HEK293T (cell line): Measurements from ENCODE around the gene ABCB7.
"Not testable (repeated sequence)": the region's sequence is repeated elsewhere in the genome, so short reads cannot be mapped to it uniquely, and the experiment has no call there.

Experiments used
- CTCF ChIA-PET: fragments of 350-600 bp; formaldehyde crosslinking; extraction: SDS; loops from one replicate; lab custom pipeline; 2021; ENCODE audit warnings: antibody characterized with exemption, inconsistent platforms; lab: Yijun Ruan, JAX
- POLR2A ChIA-PET: fragments of 350-600 bp; formaldehyde crosslinking; extraction: SDS; loops from one replicate; lab custom pipeline; 2020; ENCODE audit warnings: antibody characterized with exemption, inconsistent platforms; lab: Yijun Ruan, JAX
- DNase-seq: peaks from one replicate; pipeline ENCODE4 v3.0.0; 2012; ENCODE audit warnings: mixed read lengths; ENCODE audit errors: extremely low spot score
- ARNT ChIP-seq: fragments of 450-650 bp; IDR thresholded peaks from 2 replicates; pipeline ENCODE4 v1.6.1; 2017; ENCODE audit warnings: mild to moderate bottlenecking
- BHLHE40 ChIP-seq: fragments of 450-650 bp; IDR thresholded peaks from 2 replicates; pipeline ENCODE4 v1.6.1; 2016; ENCODE audit warnings: mild to moderate bottlenecking, moderate library complexity, borderline replicate concordance
- CTBP1 ChIP-seq: fragments of 450-650 bp; IDR thresholded peaks from 2 replicates; pipeline ENCODE4 v1.6.1; 2016; ENCODE audit warnings: borderline replicate concordance
- ELF4 ChIP-seq: fragments of 450-650 bp; IDR thresholded peaks from 2 replicates; pipeline ENCODE4 v1.6.1; 2017; ENCODE audit warnings: antibody characterized with exemption
- FOXA1 ChIP-seq: fragments of 450-650 bp; IDR thresholded peaks from 2 replicates; pipeline ENCODE4 v1.6.1; 2016; ENCODE audit warnings: mild to moderate bottlenecking
- FOXK2 ChIP-seq: fragments of 450-650 bp; IDR thresholded peaks from 2 replicates; pipeline ENCODE4 v1.6.1; 2016; ENCODE audit warnings: mild to moderate bottlenecking
- FOXM1 ChIP-seq: fragments of 450-650 bp; IDR thresholded peaks from 2 replicates; pipeline ENCODE4 v1.6.1; 2017; ENCODE audit warnings: mild to moderate bottlenecking, borderline replicate concordance
- HDGF ChIP-seq: fragments of 450-650 bp; IDR thresholded peaks from 2 replicates; pipeline ENCODE4 v1.6.1; 2017; ENCODE audit warnings: antibody characterized with exemption, borderline replicate concordance
- L3MBTL2 ChIP-seq: fragments of 450-650 bp; conservative IDR thresholded peaks from 2 replicates; pipeline ENCODE4 v1.6.1; 2016; ENCODE audit warnings: mild to moderate bottlenecking
- LEF1 ChIP-seq: fragments of 450-650 bp; IDR thresholded peaks from 2 replicates; pipeline ENCODE4 v1.6.1; 2017; ENCODE audit warnings: mild to moderate bottlenecking, borderline replicate concordance
- NFRKB ChIP-seq: fragments of 450-650 bp; IDR thresholded peaks from 2 replicates; pipeline ENCODE4 v1.6.1; 2016; ENCODE audit warnings: mild to moderate bottlenecking, moderate library complexity
- PKNOX1 ChIP-seq: fragments of 450-650 bp; IDR thresholded peaks from 2 replicates; pipeline ENCODE4 v1.6.1; 2016
- SP1 ChIP-seq: fragments of 450-650 bp; IDR thresholded peaks from 2 replicates; pipeline ENCODE4 v1.6.1; 2017
- SUZ12 ChIP-seq: fragments of 450-650 bp; IDR thresholded peaks from 2 replicates; pipeline ENCODE4 v1.6.1; 2016; ENCODE audit warnings: mild to moderate bottlenecking
- TARDBP ChIP-seq: fragments of 450-650 bp; IDR thresholded peaks from 2 replicates; pipeline ENCODE4 v1.6.1; 2016
- ZNF384 ChIP-seq: fragments of 450-650 bp; IDR thresholded peaks from 2 replicates; pipeline ENCODE4 v1.6.1; 2016

The ABCB7 gene

GRCh38 chrX:75076429-75076828 lies 79.7 kb downstream of the ABCB7 start:
- ChIA-PET POLR2A (no interaction called here), CTCF (no interaction called here)
- no peak for TF ChIP-seq ZNF384
- no peak for TF ChIP-seq FOXM1
- TF ChIP-seq LEF1, result no peak
- TF ChIP-seq SP1, result no peak
- TF ChIP-seq FOXA1, result no peak
- no peak for TF ChIP-seq SUZ12
- TF ChIP-seq ELF4, result no peak
- TF ChIP-seq NFRKB, result no peak
- TF ChIP-seq TARDBP, result no peak
- no peak for TF ChIP-seq ARNT
- no peak for TF ChIP-seq CTBP1
- TF ChIP-seq HDGF, result no peak
- no peak for TF ChIP-seq BHLHE40
- no peak for TF ChIP-seq PKNOX1
- no peak for TF ChIP-seq FOXK2
- no peak for TF ChIP-seq L3MBTL2
- DNase-seq, result no peak

DNA sequence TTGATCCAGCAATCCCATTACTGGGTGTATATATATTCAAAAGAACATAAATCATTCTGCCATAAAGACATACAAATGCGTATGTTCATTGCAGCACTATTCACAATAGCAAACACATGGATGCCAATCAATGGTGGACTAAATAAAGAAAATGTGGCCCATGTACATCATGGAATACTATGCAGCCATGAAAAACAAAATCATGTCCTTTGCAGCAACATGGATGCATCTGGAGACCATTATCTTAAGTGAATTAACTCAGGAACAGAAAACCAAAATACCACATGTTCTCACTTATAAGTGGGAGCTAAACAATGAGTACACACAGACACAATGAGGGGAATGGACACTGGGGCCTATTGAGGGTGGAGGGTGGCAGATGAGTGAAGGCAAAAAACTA lies 81.6 kb downstream of the ABCB7 start:
- TF ChIP-seq SP1 (no peak), BHLHE40 (no peak), SUZ12 (no peak), L3MBTL2 (no peak), FOXK2 (no peak), CTBP1 (no peak), ELF4 (no peak), ARNT (no peak), FOXM1 (no peak)
- ChIA-PET POLR2A (no interaction called here), CTCF (no interaction called here)
- DNase-seq, result no peak

- DNase-seq, result no peak
- no peak for TF ChIP-seq CTBP1
- TF ChIP-seq LEF1, result no peak
- no peak for TF ChIP-seq SP1
- no peak for TF ChIP-seq FOXA1
- TF ChIP-seq L3MBTL2, result no peak
- TF ChIP-seq PKNOX1, result no peak
- no peak for TF ChIP-seq SUZ12
- no peak for TF ChIP-seq ARNT
- TF ChIP-seq NFRKB, result no peak
- TF ChIP-seq BHLHE40, result no peak
- no peak for TF ChIP-seq TARDBP
- TF ChIP-seq ZNF384, result no peak
- no peak for TF ChIP-seq FOXM1
- no peak for TF ChIP-seq FOXK2
- TF ChIP-seq HDGF, result no peak
- no peak for TF ChIP-seq ELF4
- ChIA-PET CTCF (no interaction called here), POLR2A (no interaction called here)
These were observed 84.7 kb downstream of the ABCB7 start for GRCh38 chrX:75071334-75071733.

- no peak for TF ChIP-seq BHLHE40
- no peak for TF ChIP-seq NFRKB
- no peak for TF ChIP-seq ARNT
- TF ChIP-seq LEF1, result no peak
- no peak for TF ChIP-seq ZNF384
- no peak for TF ChIP-seq FOXM1
- no peak for TF ChIP-seq SP1
- TF ChIP-seq FOXK2, result no peak
- TF ChIP-seq ELF4, result no peak
- no peak for TF ChIP-seq PKNOX1
- no peak for TF ChIP-seq L3MBTL2
- no peak for TF ChIP-seq CTBP1
- TF ChIP-seq HDGF, result no peak
- no peak for DNase-seq
- ChIA-PET POLR2A (no interaction called here), CTCF (no interaction called here)
These were observed 88.2 kb downstream of the ABCB7 start for GRCh38 chrX:75067931-75068330.

DNA sequence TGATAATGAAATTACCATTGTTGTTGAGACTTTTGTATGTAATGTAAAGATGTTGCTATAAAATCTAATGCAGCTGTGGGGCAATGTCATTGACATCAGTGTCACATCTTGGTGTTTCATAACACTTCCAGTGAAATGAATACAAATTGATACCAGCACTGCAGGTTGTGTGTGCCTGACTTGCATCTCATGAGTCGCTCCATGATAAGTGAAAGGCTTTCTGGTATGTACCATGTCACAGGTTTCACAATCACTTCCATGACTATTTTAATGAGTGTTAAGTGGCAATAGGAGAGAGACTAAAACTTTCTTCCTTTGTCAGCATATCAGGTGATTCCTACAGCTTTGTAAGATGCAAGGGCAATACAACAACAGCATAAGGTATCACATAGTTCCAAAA lies 94.4 kb downstream of the ABCB7 start:
- CTCF ChIA-PET, result no interaction called here
- POLR2A ChIA-PET, result no interaction called here
- TF ChIP-seq ARNT (no peak), LEF1 (no peak), FOXK2 (no peak), SP1 (no peak), SUZ12 (no peak)
- DNase-seq, result no peak

- ChIA-PET POLR2A (no interaction called here), CTCF (no interaction called here)
- DNase-seq, result no peak
- TF ChIP-seq SUZ12, result no peak
These were observed 105.0 kb downstream of the ABCB7 start for GRCh38 chrX:75051047-75051446.

- POLR2A ChIA-PET, result no interaction called here
- DNase-seq, result no peak
- CTCF ChIA-PET, result no interaction called here
- no peak for TF ChIP-seq HDGF
- no peak for TF ChIP-seq BHLHE40
- TF ChIP-seq FOXM1, result no peak
- no peak for TF ChIP-seq NFRKB
- no peak for TF ChIP-seq FOXA1
- TF ChIP-seq L3MBTL2, result no peak
- TF ChIP-seq ELF4, result no peak
- TF ChIP-seq FOXK2, result no peak
- TF ChIP-seq TARDBP, result no peak
- no peak for TF ChIP-seq PKNOX1
- TF ChIP-seq CTBP1, result no peak
- no peak for TF ChIP-seq ARNT
- TF ChIP-seq SUZ12, result no peak
- no peak for TF ChIP-seq LEF1
- TF ChIP-seq ZNF384, result no peak
- TF ChIP-seq SP1, result no peak
These were observed 110.7 kb downstream of the ABCB7 start for GRCh38 chrX:75045369-75045768.

DNA sequence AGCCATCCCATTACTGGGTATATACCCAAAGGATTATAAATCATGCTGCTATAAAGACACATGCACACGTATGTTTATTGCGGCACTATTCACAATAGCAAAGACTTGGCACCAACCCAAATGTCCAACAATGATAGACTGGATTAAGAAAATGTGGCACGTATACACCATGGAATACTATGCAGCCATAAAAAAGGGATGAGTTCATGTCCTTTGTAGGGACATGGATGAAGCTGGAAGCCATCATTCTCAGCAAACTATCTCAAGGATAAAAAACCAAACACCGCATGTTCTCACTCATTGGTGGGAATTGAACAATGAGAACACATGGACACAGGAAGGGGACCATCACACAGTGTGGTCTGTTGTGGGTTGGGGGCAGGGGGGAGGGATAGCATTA lies 111.9 kb downstream of the ABCB7 start:
- CTCF ChIA-PET, DNase-seq, POLR2A ChIA-PET: not testable (repeated sequence)
